GM12864 (cell line): ENCODE data around the gene GFRA4.

ENCODE experiments used
- DNase-seq: peaks from one replicate; pipeline ENCODE4 v3.0.0-alpha.2; 2011; ENCODE audit warnings: low read depth
- H3K4me3 ChIP-seq: 2 replicates; pipeline ENCODE4 v1.5.1; 2011; ENCODE audit warnings: mild to moderate bottlenecking, low read depth, low read length, control low read depth
- CTCF ChIP-seq: IDR thresholded peaks from 2 replicates; pipeline ENCODE4 v1.5.1; 2011; ENCODE audit warnings: low read depth, mild to moderate bottlenecking, moderate library complexity, low read length, control low read depth, inconsistent platforms; ENCODE audit errors: missing control alignments

Gene GFRA4

GRCh38 chr20:3663031-3663701 lies at the start of gene GFRA4:
Gene GFRA4, minus strand, starts transcription at chr20:3663399. Its CDS starts 0 bp downstream, at chr20:3663399.
- TF ChIP-seq CTCF = no peak
- DNase-seq = no peak
- no peak within 1 kb of the TSS for H3K4me3 ChIP-seq

- H3K4me3 ChIP-seq = no peak within 1 kb of the TSS
- no peak for DNase-seq
- no peak for TF ChIP-seq CTCF
Observed at GRCh38 chr20:3712279-3712873, 49.2 kb upstream of the GFRA4 start, which contains the start of gene SIGLEC1. Gene SIGLEC1, minus strand, starts transcription at chr20:3712600. Its CDS starts 5,472 bp downstream, at chr20:3707128.

- no peak for TF ChIP-seq CTCF
- no peak overlapping the region for H3K4me3 ChIP-seq
- DNase-seq = no peak
Observed at GRCh38 chr20:3711484-3711941, 48.3 kb upstream of the GFRA4 start.

- no peak overlapping the region for H3K4me3 ChIP-seq
- DNase-seq = no peak
- peak; percentile 90 for TF ChIP-seq CTCF
Observed at GRCh38 chr20:3710703-3711483, 47.7 kb upstream of the GFRA4 start.

GRCh38 chr20:3710011-3710466 lies 46.8 kb upstream of the GFRA4 start:
- peak; percentile 8 for TF ChIP-seq CTCF
- no peak overlapping the region for H3K4me3 ChIP-seq
- DNase-seq = no peak

- TF ChIP-seq CTCF = no peak
- H3K4me3 ChIP-seq = no peak overlapping the region
Observed at GRCh38 chr20:3707508-3707899, 44.3 kb upstream of the GFRA4 start.

More at GRCh38 chr20:3707508-3707899, 44.3 kb upstream of the GFRA4 start:
- DNase-seq = no peak
